ENCODE measurements around the gene STX2. TPM values are rescaled to one million over a fixed set of nuclear protein-coding genes. Genes with fewer than 3 reads are reported as not detected.

The STX2 gene
- total RNA-seq, 1 experiment from 2014 or later = 37.8 TPM

DNA sequence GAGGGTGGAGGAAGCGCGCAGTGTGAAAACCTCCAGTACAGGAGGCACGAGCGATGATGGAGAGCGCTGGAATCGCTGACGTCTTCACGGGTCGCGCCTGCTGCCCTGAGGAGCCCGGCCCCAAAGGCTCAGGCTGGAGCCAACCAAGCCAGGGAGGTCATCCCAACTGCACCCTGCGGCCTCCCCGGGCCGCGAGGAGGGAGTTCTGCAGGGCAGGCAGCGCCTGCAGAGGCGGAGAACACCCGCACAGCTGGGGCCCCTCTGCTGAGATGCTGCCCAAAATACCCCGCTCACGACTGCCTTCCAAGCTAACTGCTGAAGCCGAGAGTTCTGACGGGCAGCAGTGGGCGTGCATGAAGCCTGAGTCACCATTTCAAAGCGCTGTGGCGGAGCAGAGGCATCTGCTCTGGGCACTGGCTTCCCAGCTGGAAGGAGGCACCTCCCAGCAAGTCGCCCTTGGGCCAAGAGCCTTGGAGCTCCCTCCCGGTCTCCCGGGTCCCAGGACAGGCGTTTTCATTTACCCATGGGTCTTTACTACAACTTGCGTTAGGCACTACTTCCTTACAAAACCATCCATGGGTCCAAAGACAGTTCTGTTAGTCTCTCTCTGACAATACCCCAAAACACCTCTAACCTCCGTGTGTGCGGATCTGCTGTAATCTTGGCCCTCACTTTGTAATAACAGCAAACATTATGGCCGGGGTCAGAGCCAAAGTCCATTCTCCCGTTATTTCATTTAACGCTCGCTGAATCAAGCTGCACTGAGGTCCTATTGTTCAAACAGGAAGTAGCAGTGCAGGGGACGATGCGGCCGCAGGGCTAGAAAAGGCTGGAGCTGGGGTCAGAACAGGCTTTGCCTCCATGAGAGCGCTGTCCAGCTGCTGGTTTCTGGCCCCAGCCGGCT is 62.8 kb downstream of the STX2 start:
- ChIA-PET CTCF (no interaction called here), POLR2A (ENCODE audit: low non-redundant PET) (no interaction called here)
- TF ChIP-seq, protein P1, sequence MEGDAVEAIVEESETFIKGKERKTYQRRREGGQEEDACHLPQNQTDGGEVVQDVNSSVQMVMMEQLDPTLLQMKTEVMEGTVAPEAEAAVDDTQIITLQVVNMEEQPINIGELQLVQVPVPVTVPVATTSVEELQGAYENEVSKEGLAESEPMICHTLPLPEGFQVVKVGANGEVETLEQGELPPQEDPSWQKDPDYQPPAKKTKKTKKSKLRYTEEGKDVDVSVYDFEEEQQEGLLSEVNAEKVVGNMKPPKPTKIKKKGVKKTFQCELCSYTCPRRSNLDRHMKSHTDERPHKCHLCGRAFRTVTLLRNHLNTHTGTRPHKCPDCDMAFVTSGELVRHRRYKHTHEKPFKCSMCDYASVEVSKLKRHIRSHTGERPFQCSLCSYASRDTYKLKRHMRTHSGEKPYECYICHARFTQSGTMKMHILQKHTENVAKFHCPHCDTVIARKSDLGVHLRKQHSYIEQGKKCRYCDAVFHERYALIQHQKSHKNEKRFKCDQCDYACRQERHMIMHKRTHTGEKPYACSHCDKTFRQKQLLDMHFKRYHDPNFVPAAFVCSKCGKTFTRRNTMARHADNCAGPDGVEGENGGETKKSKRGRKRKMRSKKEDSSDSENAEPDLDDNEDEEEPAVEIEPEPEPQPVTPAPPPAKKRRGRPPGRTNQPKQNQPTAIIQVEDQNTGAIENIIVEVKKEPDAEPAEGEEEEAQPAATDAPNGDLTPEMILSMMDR (conservative IDR thresholded peaks at IDR 0.05; ENCODE audit: low read depth, low read length) = no peak
- TF ChIP-seq EZH2 (IDR thresholded peaks at IDR 0.05; ENCODE audit: borderline replicate concordance, low read depth, low read length, poor library complexity, severe bottlenecking) = no peak
- peak overlapping the region; percentile 8 for H3K4me3 ChIP-seq (ENCODE audit: low read depth, low read length, poor library complexity, severe bottlenecking)
- no peaks in the 10 kb centered on the region for H3K9me3 ChIP-seq (ENCODE audit: low read depth, low read length, poor library complexity, severe bottlenecking)
- peak; percentile 65 for DNase-seq (ENCODE audit: low spot score)
- no peaks in the 10 kb centered on the region for H3K4me1 ChIP-seq (ENCODE audit: insufficient read depth, low read length, poor library complexity, severe bottlenecking)
- no peak overlapping the region for H3K27ac ChIP-seq (ENCODE audit: low read depth, low read length, poor library complexity, severe bottlenecking)
- intact Hi-C loops (cut with micrococcal nuclease; ENCODE audit: unreplicated experiment) = no loop called here
- BruUV-seq (replicated peaks) = no TSS peak
- no peaks in the 10 kb centered on the region for H3K36me3 ChIP-seq (ENCODE audit: insufficient read depth, low read length, poor library complexity, severe bottlenecking)
- no peaks in the 10 kb centered on the region for H3K27me3 ChIP-seq (replicated peaks; ENCODE audit: insufficient read depth, low read depth, low read length, poor library complexity)

DNA sequence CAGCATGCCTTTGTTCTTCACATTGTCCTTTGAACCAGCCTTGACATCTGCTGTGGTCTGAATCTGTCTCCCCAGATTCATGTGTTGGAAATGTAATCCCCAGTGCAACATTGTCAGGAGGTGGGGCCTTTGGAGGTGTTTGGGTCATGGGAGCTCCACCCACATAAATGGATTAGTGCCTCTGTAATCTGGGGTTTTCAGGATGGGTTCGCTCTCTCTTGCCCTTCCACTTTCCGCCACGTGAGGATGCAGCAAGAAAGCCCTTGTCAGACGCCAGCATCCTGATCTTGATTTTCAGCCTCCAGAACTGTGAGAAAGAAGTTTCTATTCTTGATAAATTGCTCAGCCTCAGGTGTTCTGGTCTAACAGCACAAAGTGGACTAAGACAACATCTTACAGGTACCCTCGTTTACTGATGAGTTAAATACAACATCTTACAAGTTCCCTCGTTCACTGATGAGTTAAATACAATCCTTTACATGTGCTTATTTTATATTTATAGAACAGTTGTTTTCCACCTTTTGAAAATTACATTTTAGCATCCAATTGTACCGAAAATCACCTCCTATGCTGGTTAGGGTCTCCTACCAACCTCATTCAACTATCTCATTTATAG is 68.5 kb downstream of the STX2 start:
- H3K27me3 ChIP-seq (replicated peaks; ENCODE audit: insufficient read depth, low read depth, low read length, poor library complexity) = no peaks in the 10 kb centered on the region
- ChIA-PET POLR2A (ENCODE audit: low non-redundant PET) (no interaction called here), CTCF (no interaction called here)

DNA sequence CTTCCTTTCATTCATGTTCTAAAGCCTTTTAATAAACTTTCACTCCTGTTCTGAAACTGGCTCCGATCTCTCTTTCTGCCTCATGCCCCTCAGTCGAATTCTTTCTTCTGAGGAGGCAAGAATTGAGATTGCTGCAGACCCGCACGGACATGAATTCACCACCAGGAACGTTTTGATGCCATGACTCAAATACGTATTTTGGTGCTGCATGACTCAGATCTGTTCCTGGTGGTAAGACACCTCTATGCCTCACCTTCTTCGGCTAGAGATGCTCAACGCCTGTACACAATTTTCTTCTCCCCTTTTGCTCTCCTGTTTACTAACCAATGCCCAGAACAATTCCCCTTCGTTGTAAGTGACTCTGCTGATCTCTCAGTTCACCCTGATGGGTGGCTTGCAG is 70.9 kb downstream of the STX2 start:
- no peaks in the 10 kb centered on the region for H3K4me1 ChIP-seq (ENCODE audit: insufficient read depth, low read length, poor library complexity, severe bottlenecking)
- ChIA-PET CTCF (no interaction called here), POLR2A (ENCODE audit: low non-redundant PET) (no interaction called here)
- DNase-seq (ENCODE audit: low spot score) = no peak
- TF ChIP-seq, protein P1 (conservative IDR thresholded peaks at IDR 0.05; ENCODE audit: low read depth, low read length) = no peak
- TF ChIP-seq EZH2 (IDR thresholded peaks at IDR 0.05; ENCODE audit: borderline replicate concordance, low read depth, low read length, poor library complexity, severe bottlenecking) = no peak
- no peaks in the 10 kb centered on the region for H3K36me3 ChIP-seq (ENCODE audit: insufficient read depth, low read length, poor library complexity, severe bottlenecking)
- intact Hi-C loops (cut with micrococcal nuclease; ENCODE audit: unreplicated experiment) = no loop called here
- H3K27ac ChIP-seq (ENCODE audit: low read depth, low read length, poor library complexity, severe bottlenecking) = no peak overlapping the region
- no peak overlapping the region for H3K4me3 ChIP-seq (ENCODE audit: low read depth, low read length, poor library complexity, severe bottlenecking)
- no peaks in the 10 kb centered on the region for H3K27me3 ChIP-seq (replicated peaks; ENCODE audit: insufficient read depth, low read depth, low read length, poor library complexity)
- H3K9me3 ChIP-seq (ENCODE audit: low read depth, low read length, poor library complexity, severe bottlenecking) = no peaks in the 10 kb centered on the region
- BruUV-seq (replicated peaks) = no TSS peak

More for the DNA sequence above, 68.5 kb downstream of the STX2 start:
- no TSS peak for BruUV-seq (replicated peaks)
- TF ChIP-seq, protein P1 (conservative IDR thresholded peaks at IDR 0.05; ENCODE audit: low read depth, low read length) = no peak
- no peak for TF ChIP-seq EZH2 (IDR thresholded peaks at IDR 0.05; ENCODE audit: borderline replicate concordance, low read depth, low read length, poor library complexity, severe bottlenecking)
- no peak overlapping the region for H3K27ac ChIP-seq (ENCODE audit: low read depth, low read length, poor library complexity, severe bottlenecking)
- no peak for DNase-seq (ENCODE audit: low spot score)
- intact Hi-C loops (cut with micrococcal nuclease; ENCODE audit: unreplicated experiment) = no loop called here
- no peaks in the 10 kb centered on the region for H3K4me1 ChIP-seq (ENCODE audit: insufficient read depth, low read length, poor library complexity, severe bottlenecking)
- H3K4me3 ChIP-seq (ENCODE audit: low read depth, low read length, poor library complexity, severe bottlenecking) = no peak overlapping the region
- no peaks in the 10 kb centered on the region for H3K36me3 ChIP-seq (ENCODE audit: insufficient read depth, low read length, poor library complexity, severe bottlenecking)
- H3K9me3 ChIP-seq (ENCODE audit: low read depth, low read length, poor library complexity, severe bottlenecking) = no peaks in the 10 kb centered on the region

Data from A673 (cell line).